Posterior cingulate gyrus (tissue), 11 donors: ENCODE data around the gene FAM20A.

Experiments
- DNase-seq, 10 donors: peaks; one replicate each; pipeline versions ENCODE4 v3.0.0 to v3.0.0-alpha.2; 2020 to 2021; ENCODE audit warnings: mixed read lengths in 3 of 10
- intact Hi-C: fragments of 100-400 bp; cut with DNase I; formaldehyde crosslinking; loops from one replicate; pipeline ENCODE4 v1.15.1; 2023

Gene FAM20A

GRCh38 chr17:68600931-68601564 is at the start of gene FAM20A:
FAM20A (minus strand) TSS chr17:68601367; CDS start chr17:68600666, 701 bp downstream.
- intact Hi-C loops, result no loop called here
- peak in 9 of 10 donors; percentile 23 to 92 (median 38) for DNase-seq

GRCh38 chr17:68649324-68649723 is 48.2 kb upstream of the FAM20A start:
- no peak for DNase-seq
- intact Hi-C loops, result no loop called here

GRCh38 chr17:68646626-68647526 is 45.7 kb upstream of the FAM20A start:
- intact Hi-C loops, result no loop called here
- no peak for DNase-seq

GRCh38 chr17:68642118-68642412 is 40.9 kb upstream of the FAM20A start:
- intact Hi-C loops, result no loop called here

GRCh38 chr17:68641276-68642117 is 40.3 kb upstream of the FAM20A start:
- DNase-seq, result no peak
- intact Hi-C loops, result no loop called here

More at GRCh38 chr17:68642118-68642412, 40.9 kb upstream of the FAM20A start:
- no peak for DNase-seq

GRCh38 chr17:68640242-68640989 is 39.2 kb upstream of the FAM20A start:
- DNase-seq, result no peak
- intact Hi-C loops, result no loop called here

- intact Hi-C loops, result no loop called here
- no peak for DNase-seq
These were observed 33.2 kb upstream of the FAM20A start for GRCh38 chr17:68634345-68634876.

- DNase-seq, result no peak
- intact Hi-C loops, result no loop called here
These were observed 27.4 kb upstream of the FAM20A start for GRCh38 chr17:68628576-68628957.

- DNase-seq, result no peak
- intact Hi-C loops, result no loop called here
These were observed 26.9 kb upstream of the FAM20A start for GRCh38 chr17:68627956-68628575.

GRCh38 chr17:68624381-68624780 is 23.2 kb upstream of the FAM20A start:
- no peak for DNase-seq
- intact Hi-C loops, result no loop called here

GRCh38 chr17:68623811-68624210 is 22.6 kb upstream of the FAM20A start:
- intact Hi-C loops, result no loop called here
- DNase-seq, result no peak

- no peak for DNase-seq
- intact Hi-C loops, result no loop called here
These were observed 21.3 kb upstream of the FAM20A start for GRCh38 chr17:68622423-68622822.

- DNase-seq, result no peak
- intact Hi-C loops, result no loop called here
These were observed 19.9 kb upstream of the FAM20A start for GRCh38 chr17:68621065-68621464.

GRCh38 chr17:68616334-68616733 is 15.2 kb upstream of the FAM20A start:
- DNase-seq, result no peak
- intact Hi-C loops, result no loop called here

- DNase-seq, result no peak
- intact Hi-C loops, result loop anchor here (5.0 kb wide), 1 partner anchor 82 kb away; no protein-coding TSS in a partner anchor
These were observed 13.6 kb upstream of the FAM20A start for GRCh38 chr17:68614718-68615117.

GRCh38 chr17:68613739-68614298 is 12.7 kb upstream of the FAM20A start:
- intact Hi-C loops, result loop anchor here (5.0 kb wide), 1 partner anchor 82 kb away; no protein-coding TSS in a partner anchor
- DNase-seq, result peak in 1 of 10 donors; percentile 14

- intact Hi-C loops, result loop anchor here (5.0 kb wide), 1 partner anchor 81 kb away; no protein-coding TSS in a partner anchor
- DNase-seq, result no peak
These were observed 11.7 kb upstream of the FAM20A start for GRCh38 chr17:68612923-68613292.

- intact Hi-C loops, result loop anchor here (5.0 kb wide), 1 partner anchor 80 kb away; no protein-coding TSS in a partner anchor
- no peak for DNase-seq
These were observed 11.2 kb upstream of the FAM20A start for GRCh38 chr17:68612209-68612922.
